Activated gamma-delta T cell (primary cell): ENCODE data around the gene FARSB.
"Not testable (repeated sequence)": the region's sequence is repeated elsewhere in the genome, so short reads cannot be mapped to it uniquely, and the experiment has no call there.

Source experiments
- DNase-seq: peaks from one replicate; lab custom pipeline; 2025; lab: John Stamatoyannopoulos, UW
- total RNA-seq, 2 donors: gene quantifications; one replicate each; lab custom pipeline; 2026; lab: John Stamatoyannopoulos, UW

FARSB gene
- 20.7 to 34.3 reads per million in 2 donors for total RNA-seq

DNA sequence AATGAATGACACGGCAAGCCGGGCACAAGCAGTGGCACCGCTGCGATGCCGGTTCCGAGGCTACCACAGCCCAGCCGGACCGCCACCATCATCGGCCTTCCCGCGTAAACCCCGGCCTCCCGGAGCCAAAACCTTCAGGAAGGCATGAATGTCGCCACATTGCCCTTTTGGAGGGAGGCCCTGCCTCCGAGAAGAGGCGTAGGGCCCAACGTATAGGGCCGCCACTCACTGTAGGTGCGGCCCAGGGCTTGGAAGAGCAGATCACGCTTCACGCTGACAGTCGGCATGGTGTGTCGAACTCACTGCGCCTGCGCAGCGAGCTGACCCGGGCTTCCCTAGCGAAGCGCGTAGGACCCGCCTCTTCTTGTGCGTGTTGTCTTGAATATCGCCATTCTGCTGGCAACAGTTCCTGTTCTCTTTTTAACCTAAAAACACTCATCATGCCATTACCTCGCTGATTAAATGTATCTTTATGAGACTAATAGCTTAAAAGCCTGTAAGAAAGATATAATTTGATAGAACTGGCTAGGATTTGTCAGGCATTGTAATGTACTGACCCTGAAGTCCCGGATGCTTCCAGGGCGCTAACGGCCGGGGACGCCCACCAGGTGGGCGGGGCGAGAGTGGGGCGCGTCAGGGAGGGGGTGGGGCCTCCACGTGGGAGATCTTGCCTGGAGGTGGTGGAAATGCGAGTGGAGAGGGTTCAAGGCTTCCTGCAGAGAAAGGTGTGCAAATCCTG, at the start of gene FARSB:
Gene FARSB, minus strand, starts transcription at position 306 of the 739 bp plus-strand sequence. Its CDS starts 19 bp downstream, at position 287.
- peak; percentile 85 for DNase-seq

DNA sequence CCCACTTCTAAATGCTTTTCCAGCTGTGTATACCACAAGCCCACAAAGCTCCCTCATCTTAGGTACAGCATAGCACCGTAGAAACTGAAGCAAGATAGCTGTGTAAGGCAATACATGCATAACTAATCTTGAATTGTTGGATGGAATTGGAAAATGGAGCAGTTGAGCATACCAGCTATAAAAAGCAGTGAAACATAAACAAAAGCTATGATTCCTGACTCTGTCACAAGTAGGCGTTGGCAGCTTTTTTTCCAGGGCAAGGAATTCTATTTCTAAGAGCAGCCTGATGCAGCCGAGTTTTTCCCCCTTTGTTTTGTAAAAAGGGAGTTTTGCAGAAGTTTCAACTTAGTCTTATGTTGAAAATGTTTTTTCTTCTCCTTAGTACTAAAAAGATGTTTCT, 48.0 kb upstream of the FARSB start:
- no peak for DNase-seq

DNA sequence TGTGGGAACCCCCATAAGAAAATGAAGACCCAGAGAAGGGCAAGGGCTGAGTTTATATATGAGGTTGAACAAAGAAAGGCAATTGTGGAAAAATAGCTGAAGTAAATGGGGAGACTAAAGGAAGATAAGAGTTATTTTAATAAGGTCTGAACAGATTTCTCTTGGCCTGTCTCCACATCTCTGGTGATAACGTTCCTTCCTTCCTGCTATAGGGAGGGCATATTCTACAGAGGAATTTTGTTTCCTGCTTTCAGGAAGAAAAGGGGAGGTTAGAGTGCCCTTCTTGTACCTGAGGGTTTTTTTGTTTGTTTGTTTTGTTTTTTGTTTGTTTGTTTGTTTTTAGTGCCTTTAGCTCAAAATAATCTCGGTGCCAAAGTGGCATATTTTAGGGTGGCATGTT, 47.2 kb upstream of the FARSB start:
- DNase-seq = no peak

DNA sequence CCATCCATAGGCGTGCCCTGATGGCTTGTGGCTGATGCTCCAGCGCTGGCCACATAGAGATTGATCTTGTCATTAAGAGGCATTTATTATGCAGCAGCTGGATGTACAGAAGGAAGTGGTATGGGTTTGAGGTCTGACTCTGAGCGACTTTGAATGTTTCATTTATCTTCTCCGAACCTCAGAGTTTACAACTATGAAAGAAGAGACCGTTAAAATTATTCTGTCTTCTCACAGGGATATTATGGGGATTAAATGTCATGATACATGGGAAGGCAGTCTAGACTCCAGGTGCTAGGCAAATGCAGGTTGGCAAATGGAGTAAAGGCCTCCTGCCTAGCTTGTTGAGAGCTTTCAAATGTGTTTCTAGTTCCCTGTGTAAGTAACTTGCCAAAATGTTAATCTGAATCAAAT, 45.8 kb upstream of the FARSB start:
- no peak for DNase-seq

DNA sequence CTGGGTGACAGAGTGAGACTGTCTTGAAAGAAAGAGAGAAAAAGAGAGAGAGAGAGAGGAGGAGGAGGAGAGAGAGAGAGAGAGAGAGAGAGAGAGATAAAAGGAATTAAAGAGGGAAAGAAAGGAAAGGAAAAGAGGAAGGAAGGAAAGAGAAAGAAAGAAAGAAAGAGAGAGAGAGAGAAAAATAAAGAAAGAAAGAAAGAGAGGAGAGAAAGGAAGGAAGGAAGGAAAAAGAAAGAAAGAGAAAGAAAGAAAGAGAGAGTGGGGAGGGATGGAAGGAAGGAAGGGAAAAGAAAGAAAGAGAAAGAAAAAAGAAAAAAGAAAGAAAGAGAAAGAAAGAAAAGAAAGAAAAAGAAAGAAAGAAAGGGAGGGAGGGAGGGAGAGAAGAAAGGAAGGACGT, 45.3 kb upstream of the FARSB start:
- DNase-seq = no peak

DNA sequence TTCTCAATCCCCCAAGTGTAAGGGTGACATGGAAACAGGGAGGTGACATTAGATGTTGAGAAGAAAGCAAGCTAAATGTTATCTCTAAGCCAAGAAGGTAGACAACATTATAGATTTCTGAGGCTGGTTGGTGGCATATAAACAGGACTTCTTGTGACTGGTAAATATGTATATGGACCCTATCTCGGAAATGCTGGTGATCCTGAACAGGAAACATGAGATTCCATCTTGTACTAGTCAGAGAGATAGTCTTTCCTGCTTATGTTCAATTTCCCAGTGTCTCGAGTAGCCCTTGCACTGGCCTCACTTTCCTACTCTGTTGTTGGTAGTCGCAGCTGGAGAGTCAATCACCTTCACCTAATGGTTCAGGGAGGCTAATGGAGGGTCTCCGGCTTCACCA, 42.4 kb upstream of the FARSB start:
- DNase-seq = no peak

DNA sequence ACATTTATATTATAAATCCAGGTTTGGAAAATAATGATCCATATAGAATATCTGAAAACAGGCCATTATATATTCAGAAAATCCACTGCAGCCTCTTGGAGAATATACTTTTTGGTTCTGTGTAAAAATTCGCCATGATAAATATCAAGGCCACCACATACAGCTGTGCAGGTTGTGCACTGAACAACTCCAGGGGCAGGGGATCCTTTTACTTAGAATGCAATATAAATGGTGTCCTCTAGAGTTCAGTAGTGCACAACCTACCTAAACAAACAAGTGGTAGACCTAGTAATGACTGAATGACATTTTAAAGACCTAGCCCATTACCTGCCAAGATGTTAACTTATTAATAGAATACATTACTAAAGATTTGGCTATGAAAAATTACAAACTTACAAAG, 37.9 kb upstream of the FARSB start:
- DNase-seq = no peak

DNA sequence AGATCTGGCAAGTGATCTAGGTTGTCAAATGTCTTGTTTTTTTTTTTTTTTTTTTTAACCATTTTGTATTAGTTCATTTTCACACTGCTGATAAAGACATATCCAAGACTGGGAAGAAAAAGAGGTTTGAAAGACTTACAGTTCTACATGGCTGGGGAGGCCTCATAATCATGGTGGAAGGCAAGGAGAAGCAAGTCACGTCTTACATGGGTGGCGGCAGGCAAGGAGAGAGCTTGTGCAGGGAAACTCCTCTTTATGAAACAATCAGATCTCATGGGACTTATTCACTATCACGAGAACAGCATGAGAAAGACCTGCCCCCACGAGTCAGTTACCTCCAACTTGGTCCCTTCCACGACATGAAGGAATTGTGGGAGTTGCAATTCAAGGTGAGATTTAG, 37.5 kb upstream of the FARSB start:
- not testable (repeated sequence) for DNase-seq

DNA sequence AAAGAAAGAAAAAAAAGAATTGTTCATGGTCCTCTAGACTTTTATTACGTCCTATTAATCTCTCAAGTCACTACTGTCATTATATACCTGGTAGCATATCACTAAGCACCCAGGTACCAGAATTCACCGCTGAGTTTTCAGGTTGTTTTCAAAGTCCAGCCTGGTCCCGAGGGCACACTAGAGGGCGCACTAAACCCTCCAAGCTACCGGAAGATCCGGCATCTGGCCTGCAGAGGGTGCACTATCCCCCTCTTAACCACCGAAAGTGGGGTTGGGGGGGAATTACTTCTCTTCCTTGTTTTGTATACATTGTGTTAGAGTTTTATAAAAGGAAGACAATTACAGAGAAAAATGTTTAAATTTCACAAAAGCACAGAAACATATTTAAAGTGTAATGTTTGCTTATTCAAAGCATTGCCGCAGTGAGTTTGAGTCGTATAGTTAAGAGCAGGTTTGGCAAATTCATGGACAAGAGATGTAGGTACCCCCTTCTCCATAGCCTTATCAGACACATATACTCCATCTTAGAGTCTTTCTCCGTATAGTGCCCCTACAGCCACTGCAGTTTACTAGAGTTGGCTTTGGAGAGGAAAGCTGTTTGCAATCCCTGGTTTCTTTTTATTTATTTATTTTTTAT, 34.8 kb upstream of the FARSB start:
- no peak for DNase-seq

DNA sequence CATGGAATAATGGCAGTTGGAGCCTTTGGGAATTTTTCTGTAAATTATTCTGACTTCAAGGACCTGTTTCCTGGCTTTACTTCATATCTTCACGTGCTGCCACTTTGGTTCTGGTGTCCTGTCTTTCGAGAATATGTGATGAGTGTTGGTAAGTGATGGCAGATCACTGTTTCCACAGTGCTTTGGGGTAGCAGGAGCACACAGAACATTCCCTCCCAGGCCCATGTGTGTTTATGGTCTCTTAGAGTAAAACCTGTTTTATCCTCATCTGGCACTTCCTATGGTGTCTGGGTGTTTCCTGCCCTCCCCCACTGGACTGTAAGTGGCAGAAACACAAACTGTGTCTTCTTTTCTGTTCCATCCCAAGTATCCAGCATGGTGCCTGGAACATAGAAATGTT, 33.4 kb upstream of the FARSB start:
- DNase-seq = no peak

DNA sequence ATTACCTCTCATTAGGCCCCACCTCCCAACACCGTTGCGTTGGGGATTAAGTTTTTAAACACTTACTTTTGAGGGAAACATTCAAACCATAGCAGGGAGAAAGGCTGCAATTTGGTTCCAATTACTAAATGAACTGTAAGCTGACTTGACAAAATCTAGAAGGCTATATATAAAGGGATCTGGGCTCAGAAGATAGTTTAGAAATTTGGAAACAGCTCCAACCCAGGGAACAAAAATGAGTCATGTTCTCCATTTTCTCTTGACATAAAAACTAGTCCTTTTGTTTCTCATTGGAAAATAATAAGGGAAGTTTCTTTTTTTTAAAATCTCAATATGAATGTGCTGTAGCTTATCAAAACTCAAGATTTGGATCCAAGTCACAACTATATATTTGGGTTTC, 33.0 kb upstream of the FARSB start:
- no peak for DNase-seq

DNA sequence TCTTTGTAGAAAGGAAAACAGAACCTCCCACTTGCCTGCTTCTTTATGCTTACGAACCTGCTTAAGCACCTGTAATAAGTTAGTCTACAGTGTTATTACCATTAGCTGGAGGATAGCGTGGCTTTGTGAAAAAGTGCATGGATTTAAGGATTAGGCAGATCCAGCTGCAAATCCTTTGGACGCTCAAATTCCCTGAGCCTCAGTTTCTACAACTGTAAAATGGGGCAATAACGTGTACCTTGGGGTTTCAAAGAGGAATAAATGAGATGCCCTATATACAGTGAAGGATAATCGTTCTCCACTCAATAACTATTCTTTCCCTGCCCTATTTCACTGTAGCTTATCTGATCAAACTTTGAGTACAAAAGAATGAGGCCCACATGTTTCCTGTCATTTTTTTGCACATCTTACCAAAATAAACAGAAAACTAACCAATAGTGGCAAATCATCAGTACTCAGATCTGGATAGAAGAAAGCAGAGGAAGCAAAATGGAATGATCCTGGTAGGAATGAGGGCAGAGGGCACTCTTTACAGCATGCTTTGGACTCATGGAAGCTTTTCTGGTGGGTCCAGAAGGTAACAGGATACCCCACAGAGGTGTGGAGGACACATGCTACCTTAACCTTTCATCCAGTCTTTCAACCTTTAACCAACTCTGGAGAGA, 30.3 kb upstream of the FARSB start:
- no peak for DNase-seq

DNA sequence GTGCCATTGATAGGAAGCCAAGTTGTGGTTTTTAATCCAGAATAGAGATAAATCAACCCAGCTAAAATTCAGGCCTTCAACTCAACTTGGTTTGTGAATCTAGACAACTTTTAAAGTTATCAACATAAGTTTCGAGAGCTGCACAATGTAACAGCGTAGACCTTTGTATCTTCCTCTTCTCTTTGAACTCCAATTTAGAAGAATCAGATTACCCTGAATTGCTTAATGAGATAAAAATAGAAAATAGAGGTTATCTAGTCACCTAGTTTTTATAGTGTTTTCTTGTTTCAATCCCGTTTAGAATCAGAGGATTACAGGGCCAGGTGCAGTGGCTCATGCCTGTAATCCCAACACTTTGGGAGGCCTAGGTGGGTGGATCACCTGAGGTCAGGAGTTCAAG, 27.9 kb upstream of the FARSB start:
- DNase-seq = no peak

DNA sequence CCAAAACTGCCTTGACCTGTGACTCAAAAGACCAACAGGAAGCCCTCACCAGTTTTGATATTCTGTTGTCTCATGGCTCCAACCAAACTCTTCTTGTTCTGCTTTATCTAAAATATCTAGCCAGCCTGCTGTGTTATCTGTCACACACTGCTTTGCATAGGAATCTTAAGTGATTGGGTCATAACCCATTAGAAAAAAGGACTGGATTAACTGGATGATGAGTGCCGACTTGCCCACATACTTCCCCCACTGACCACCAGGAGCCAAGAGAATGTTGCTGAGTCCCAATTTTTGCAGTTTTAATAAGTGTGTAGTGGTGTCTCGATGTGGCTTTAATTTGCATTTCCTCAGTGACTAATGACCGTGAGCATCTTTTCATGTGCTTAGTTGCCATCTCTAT, 22.1 kb upstream of the FARSB start:
- no peak for DNase-seq

DNA sequence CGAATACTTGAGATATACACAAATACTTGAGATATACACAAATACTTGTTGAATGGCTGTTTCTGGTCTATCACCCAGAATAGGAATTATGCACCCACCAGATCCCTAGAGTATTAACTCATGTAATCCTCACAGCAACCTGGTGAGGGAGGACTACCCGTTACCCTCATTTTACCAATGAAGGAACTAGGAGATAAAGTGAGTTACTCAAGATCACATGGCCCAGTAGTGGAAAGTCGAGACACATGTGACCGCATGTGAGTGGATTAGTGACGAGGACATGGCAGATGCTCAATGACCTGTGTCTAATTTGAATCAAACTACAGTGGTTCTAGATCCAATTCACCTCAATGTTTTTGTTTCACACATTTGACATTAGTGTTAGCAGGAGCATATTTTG, 18.0 kb upstream of the FARSB start:
- no peak for DNase-seq

DNA sequence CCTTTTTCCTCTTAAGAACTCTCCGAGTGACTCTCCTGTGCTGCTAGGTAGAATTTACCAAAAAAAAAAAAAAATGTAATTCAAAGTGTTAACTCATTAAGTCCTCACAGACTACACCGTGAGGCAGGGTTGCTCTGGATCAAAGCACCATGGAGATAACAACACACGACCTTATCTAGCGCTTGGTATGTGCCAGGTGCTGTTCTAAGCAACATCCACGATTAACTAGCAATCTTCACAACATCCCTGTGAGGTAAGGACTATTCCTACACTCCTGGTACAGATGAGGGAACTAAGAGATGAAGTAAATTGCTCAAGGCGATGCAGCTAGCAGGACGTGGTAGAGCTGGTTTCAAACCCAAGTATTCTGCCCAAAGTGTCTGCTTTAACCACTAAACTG, 17.4 kb upstream of the FARSB start:
- DNase-seq = no peak

DNA sequence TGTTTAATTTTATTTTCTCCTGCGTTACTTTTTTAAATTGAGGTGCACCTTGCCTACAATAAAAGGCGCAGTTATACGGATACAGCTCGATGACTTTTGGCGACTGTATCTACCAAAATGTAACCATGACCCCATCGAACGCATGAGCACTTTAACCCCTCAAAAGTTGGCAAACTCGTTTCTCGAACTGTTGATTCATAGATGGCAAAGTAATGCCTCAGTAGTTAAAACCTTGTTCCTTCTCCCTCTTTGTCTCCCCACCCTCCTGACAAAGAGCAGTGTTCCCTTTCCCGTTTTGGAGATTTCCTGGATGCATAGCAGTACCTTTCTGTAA, 16.1 kb upstream of the FARSB start:
- no peak for DNase-seq

DNA sequence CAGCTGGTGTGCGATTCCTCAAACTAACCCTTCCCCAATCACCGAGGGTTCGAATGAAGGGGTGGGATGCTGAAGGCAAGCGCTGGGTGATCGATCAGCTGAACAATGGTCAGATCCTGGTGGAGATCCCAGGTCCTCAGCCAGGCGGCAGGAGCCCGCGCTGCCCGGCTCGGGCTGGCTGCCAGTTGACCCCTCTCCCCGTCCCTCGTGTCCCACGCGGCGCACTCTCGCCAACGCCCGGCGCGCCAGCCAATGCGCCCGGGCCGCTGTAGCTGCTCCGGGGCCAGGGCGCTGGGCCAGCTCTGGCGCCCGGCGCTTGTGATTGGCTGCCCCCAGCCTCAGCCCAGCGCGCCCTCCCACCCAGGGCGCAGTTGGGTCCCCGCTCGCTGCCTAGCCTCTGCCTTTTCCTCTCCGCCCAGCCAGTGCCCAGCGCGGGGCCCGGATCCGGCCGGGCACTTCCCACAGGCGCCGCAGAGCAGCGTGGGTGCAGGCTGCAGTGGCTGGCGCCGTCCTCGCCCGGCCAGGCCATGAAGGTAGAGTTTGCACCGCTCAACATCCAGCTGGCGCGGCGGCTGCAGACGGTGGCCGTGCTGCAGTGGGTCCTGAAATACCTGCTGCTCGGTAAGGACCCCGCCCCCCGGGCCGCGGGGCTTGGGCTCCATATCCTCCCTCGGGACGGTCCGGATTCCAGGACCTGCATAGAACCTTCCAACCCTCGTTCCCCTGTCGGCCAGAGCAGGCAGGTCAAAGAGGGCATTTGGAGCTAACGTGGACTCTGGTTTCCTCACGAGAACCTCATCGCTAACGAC, 15.6 kb upstream of the FARSB start, which contains the start of gene MOGAT1:
Gene MOGAT1, plus strand, starts transcription at position 400 of the 809 bp plus-strand sequence. Its CDS starts 128 bp downstream, at position 528.
- no peak for DNase-seq

DNA sequence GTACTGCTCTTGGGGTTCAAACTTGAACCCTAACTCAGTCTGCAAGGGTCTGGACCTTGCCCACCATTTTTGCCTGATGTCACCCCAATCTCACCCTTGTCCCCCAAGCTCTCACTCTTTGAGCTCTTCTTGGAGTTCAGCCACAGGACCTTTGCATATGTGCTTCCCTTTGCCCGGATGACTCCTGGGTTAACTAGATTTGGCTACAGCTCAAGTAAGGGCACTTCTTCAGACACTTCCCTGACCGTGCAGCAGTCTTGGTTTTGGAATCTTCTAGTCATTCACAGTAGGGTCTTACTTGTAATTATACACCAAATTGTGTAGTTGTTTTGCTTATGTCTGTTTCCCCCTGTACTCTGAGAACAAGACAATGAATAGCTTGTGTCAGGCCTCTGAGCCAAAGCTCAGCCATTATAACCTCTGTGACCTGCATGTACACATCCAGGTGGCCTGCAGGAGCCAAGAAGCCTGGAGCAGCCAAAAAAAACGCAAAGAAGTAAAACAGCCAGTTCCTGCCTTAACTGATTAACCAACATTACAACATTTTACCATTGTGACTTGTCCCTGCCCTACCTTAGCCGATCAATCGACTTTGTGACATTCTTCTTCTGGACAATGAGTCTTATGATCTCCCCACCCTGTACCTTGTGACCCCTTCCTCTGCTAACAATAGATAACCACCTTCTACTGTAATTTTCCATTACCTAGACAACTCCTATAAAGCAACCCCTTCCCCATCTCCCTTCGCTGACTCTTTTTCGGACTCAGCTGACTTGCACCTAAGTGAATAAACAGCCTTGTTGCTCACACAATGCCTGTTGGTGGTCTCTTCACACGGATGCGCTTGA, 14.5 kb upstream of the FARSB start:
- no peak for DNase-seq

DNA sequence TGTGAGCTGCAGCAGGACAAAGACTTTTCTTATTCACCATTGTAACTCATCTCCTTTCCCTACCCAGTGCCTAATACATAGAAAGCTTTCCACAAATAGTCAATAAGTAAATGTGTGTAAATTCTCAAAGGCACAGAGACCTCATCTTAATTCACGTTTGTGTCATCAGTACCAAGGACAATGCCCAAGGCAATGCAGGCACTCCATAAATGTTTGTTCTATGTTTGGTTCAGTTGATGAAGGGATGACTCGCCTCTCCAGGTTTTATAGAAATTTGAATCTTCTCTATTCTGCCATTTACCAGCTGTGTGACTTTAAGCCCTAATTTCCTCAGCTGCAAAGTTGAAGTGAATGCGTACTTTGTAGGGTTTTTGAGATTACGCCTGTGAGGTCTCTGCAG, 13.5 kb upstream of the FARSB start:
- no peak for DNase-seq

DNA sequence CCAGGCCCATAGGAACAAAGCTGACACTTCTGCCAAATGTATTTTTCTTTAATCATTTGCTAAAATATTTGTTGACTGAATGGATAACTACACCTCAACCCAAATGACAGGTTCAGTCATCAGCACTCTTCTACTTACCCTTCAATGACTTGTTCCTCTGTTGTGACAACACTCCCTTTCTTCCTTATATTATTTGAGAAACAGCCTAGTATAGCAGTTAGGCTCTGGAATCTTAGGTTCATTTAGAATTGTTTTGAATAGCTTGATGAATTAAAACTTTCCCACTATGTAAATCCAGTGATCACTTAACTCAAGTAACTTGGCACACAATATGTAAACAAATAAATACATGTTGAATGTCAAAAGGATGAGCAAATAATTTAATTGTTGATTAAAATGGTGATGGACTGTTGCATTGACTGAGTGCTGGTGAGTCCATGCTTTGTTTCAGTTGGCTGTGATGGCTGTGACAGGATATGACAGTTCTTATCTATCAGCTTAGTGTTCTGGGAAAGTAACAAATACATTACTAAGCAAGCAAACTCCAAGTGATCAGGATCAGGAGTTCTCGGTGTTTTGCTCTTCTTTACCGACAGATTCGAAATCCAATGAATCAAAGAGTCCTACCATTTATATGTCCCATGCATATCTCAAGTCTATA, 12.7 kb upstream of the FARSB start:
- DNase-seq = no peak
